OCI-LY1 (cell line): ENCODE measurements around the gene TIMM50.

Experiments used
- CTCF ChIP-seq: fragments of 200-600 bp; sonication (generic), shearing (Covaris generic); IDR thresholded peaks from 2 replicates; pipeline ENCODE4 v1.5.1; 2017; ENCODE audit warnings: mild to moderate bottlenecking, antibody characterized with exemption, low read length, moderate library complexity, mixed read lengths
- EZH2 ChIP-seq: fragments of 200-600 bp; sonication (generic), shearing (Covaris generic); IDR thresholded peaks from 2 replicates; pipeline ENCODE4 v1.8.0; 2017; ENCODE audit warnings: borderline replicate concordance, mixed run types, mild to moderate bottlenecking, antibody characterized with exemption, low read length, moderate library complexity, mixed read lengths

- no peak for TF ChIP-seq EZH2
- TF ChIP-seq CTCF, result no peak
Measured at GRCh38 chr19:39517432-39517831, 36.8 kb downstream of the TIMM50 start.
